Uterus (tissue), 4 donors: ENCODE measurements around the gene NOTO. TPM values are rescaled to one million over a fixed set of nuclear protein-coding genes. Genes with fewer than 3 reads are reported as not detected.

Experiments used
- DNase-seq, 2 donors: peaks; one replicate each; pipeline ENCODE4 v3.0.0-alpha.2; 2019 to 2020
- H3K27ac ChIP-seq, 2 donors: fragments of 200-600 bp; sonication (generic); 1 replicate in 1 of 2; 2 replicates in 1 of 2; pipeline ENCODE4 v1.5.1; 2016 to 2018
- H3K27me3 ChIP-seq, 2 donors: fragments of 200-600 bp; sonication (generic); one replicate each; pipeline ENCODE4 v1.5.1; 2018 to 2019; ENCODE audit warnings: control low read depth in 1 of 2
- H3K36me3 ChIP-seq, 2 donors: fragments of 200-600 bp; sonication (generic); one replicate each; pipeline ENCODE4 v1.5.1; 2019; ENCODE audit warnings: control low read depth in 1 of 2
- H3K4me1 ChIP-seq, 2 donors: fragments of 200-600 bp; sonication (generic); one replicate each; pipeline ENCODE4 v1.5.1; 2018 to 2019; ENCODE audit warnings: control low read depth in 1 of 2
- H3K4me3 ChIP-seq, 2 donors: fragments of 200-600 bp; sonication (generic); 1 replicate in 1 of 2; 2 replicates in 1 of 2; pipeline ENCODE4 v1.5.1; 2018 to 2019; ENCODE audit warnings: mild to moderate bottlenecking in 1 of 2
- H3K9me3 ChIP-seq, 2 donors: fragments of 200-600 bp; sonication (generic); one replicate each; pipeline ENCODE4 v1.5.1; 2019; ENCODE audit warnings: control low read depth in 1 of 2
- CTCF ChIP-seq, 4 experiments: fragments of 200-600 bp in 2 of 4; fragments of 450-650 bp in 2 of 4; sonication (generic) in 2 of 4; IDR thresholded peaks; one replicate each; pipeline ENCODE4 v1.5.1; 2016 to 2019; ENCODE audit warnings: antibody characterized with exemption in 4 of 4, mild to moderate bottlenecking in 2 of 4, moderate library complexity in 1 of 4
- POLR2A ChIP-seq, 2 donors: fragments of 450-650 bp; IDR thresholded peaks; one replicate each; pipeline ENCODE4 v1.6.1; 2016; ENCODE audit warnings: antibody characterized with exemption in 2 of 2, mild to moderate bottlenecking in 1 of 2, moderate library complexity in 1 of 2
- intact Hi-C: fragments of 100-400 bp; cut with DNase I; formaldehyde crosslinking; loops from one replicate; pipeline ENCODE4 v1.15.1; 2023; ENCODE audit warnings: low total_unique reads
- total RNA-seq, 4 donors: library from RNA; depleted of rRNA in 3 of 4; stranded (reverse); fragments of >200 nt in 3 of 4; gene quantifications; one replicate each; pipeline versions ENCODE4 v1.1.0 to v1.2.4, GENCODE V29; 2014 to 2023
- donor health status: DM: yes; HTN: yes; CAD: no.

Gene NOTO
- total RNA-seq, 4 donors from 2014 or later: not detected

- DNase-seq: peak; percentile 98 to 99
- Histone ChIP-seq H3K36me3 (no peaks in the 10 kb centered on the region), H3K4me3 (peak within 1 kb of the TSS; percentile 61 to 98), H3K27me3 (no peaks in the 10 kb centered on the region), H3K27ac (peak within 1 kb of the TSS; percentile 89 to 98), H3K4me1 (peaks cover 0 to 9% of the 10 kb centered on the region in 2 donors), H3K9me3 (no peaks in the 10 kb centered on the region)
- intact Hi-C loops: no loop called here
- peak in 1 of 2 donors; percentile 28 for TF ChIP-seq POLR2A (IDR thresholded peaks at IDR 0.05)
- no peak for TF ChIP-seq CTCF (IDR thresholded peaks at IDR 0.05)
These were observed 31.0 kb downstream of the NOTO start, which contains the start of gene PRADC1 for GRCh38 chr2:73233154-73233931. Gene PRADC1, minus strand, starts transcription at chr2:73233239. Its CDS starts 79 bp downstream, at chr2:73233160.

GRCh38 chr2:73233932-73234832 is 31.8 kb downstream of the NOTO start, which contains the start of gene CCT7:
Gene CCT7, plus strand, starts transcription at chr2:73234308. Its CDS starts 71 bp downstream, at chr2:73234379.
- Histone ChIP-seq H3K27me3 (no peaks in the 10 kb centered on the region), H3K4me3 (peak within 1 kb of the TSS; percentile 61 to 98), H3K27ac (peak within 1 kb of the TSS; percentile 89 to 98), H3K36me3 (no peaks in the 10 kb centered on the region), H3K9me3 (no peaks in the 10 kb centered on the region), H3K4me1 (peaks cover 0 to 9% of the 10 kb centered on the region in 2 donors)
- TF ChIP-seq CTCF (IDR thresholded peaks at IDR 0.05): peak in 2 of 4 experiments; percentile 5 to 17
- peak; percentile 30 to 72 for TF ChIP-seq POLR2A (IDR thresholded peaks at IDR 0.05)
- intact Hi-C loops: no loop called here
- peak; percentile 88 to 90 for DNase-seq

- H3K9me3 ChIP-seq: no peaks in the 10 kb centered on the region
- no peak for DNase-seq
- no peaks in the 10 kb centered on the region for H3K36me3 ChIP-seq
- intact Hi-C loops: no loop called here
- H3K4me1 ChIP-seq: peaks cover 0 to 9% of the 10 kb centered on the region in 2 donors
- H3K27me3 ChIP-seq: no peaks in the 10 kb centered on the region
- H3K4me3 ChIP-seq: peak overlapping the region; percentile 61 to 98
- H3K27ac ChIP-seq: peak overlapping the region in 1 of 2 donors; percentile 98
- no peak for TF ChIP-seq POLR2A (IDR thresholded peaks at IDR 0.05)
- TF ChIP-seq CTCF (IDR thresholded peaks at IDR 0.05): no peak
These were observed 33.1 kb downstream of the NOTO start for GRCh38 chr2:73235315-73236028.

GRCh38 chr2:73237168-73237567 is 34.8 kb downstream of the NOTO start:
- Histone ChIP-seq H3K27ac (no peak overlapping the region), H3K4me1 (peaks cover 0 to 9% of the 10 kb centered on the region in 2 donors), H3K4me3 (no peak overlapping the region), H3K27me3 (no peaks in the 10 kb centered on the region), H3K9me3 (no peaks in the 10 kb centered on the region), H3K36me3 (no peaks in the 10 kb centered on the region)
- no peak for DNase-seq
- TF ChIP-seq CTCF (IDR thresholded peaks at IDR 0.05) (no peak), POLR2A (IDR thresholded peaks at IDR 0.05) (no peak)
- intact Hi-C loops: no loop called here
